ENCODE data around the gene ACOX3. TPM values are rescaled to one million over a fixed set of nuclear protein-coding genes. Genes with fewer than 3 reads are reported as not detected.
A peak's percentile ranks its signal among the peaks of the same experiment; 100 is the strongest.
"Not testable (repeated sequence)": the region's sequence is repeated elsewhere in the genome, so short reads cannot be mapped to it uniquely, and the experiment has no call there.

ACOX3 gene
- total RNA-seq, 1 experiment from 2014 or later: 17.9 TPM

- peak; percentile 45 for DNase-seq (ENCODE audit: unreplicated experiment)
- H3K27ac Mint-ChIP-seq (ENCODE audit: low read depth, unreplicated experiment): no peak overlapping the region
- intact Hi-C loops (cut with micrococcal nuclease): no loop called here
- H3K36me3 Mint-ChIP-seq (ENCODE audit: insufficient read depth, unreplicated experiment): peaks cover 25% of the 10 kb centered on the region
- no peaks in the 10 kb centered on the region for H3K27me3 Mint-ChIP-seq (ENCODE audit: insufficient read depth, unreplicated experiment)
- H3K9me3 Mint-ChIP-seq (ENCODE audit: unreplicated experiment): no peaks in the 10 kb centered on the region
- TF ChIP-seq CTCF (IDR thresholded peaks at IDR 0.05; ENCODE audit: unreplicated experiment): no peak
- ChIA-PET POLR2A (interaction anchor here (0.6 kb wide), 1 partner anchor 86 kb away, joined by 4 read pairs; no protein-coding TSS in a partner anchor), CTCF (interaction anchor here (0.5 to 2.2 kb wide), 5 partner anchors 23 to 1842 kb away, joined by 3 to 8 read pairs (median 4); no protein-coding TSS in a partner anchor)
- BruUV-seq (replicated peaks): no TSS peak
- peaks cover 9% of the 10 kb centered on the region for H3K4me1 Mint-ChIP-seq (ENCODE audit: insufficient read depth, unreplicated experiment)
- H3K4me3 Mint-ChIP-seq (ENCODE audit: unreplicated experiment): no peak overlapping the region
Observed at GRCh38 chr4:8387615-8388527, 52.7 kb downstream of the ACOX3 start.

GRCh38 chr4:8387194-8387593, 53.3 kb downstream of the ACOX3 start:
- TF ChIP-seq CTCF (IDR thresholded peaks at IDR 0.05; ENCODE audit: unreplicated experiment): no peak
- Mint-ChIP-seq H3K4me1 (ENCODE audit: insufficient read depth, unreplicated experiment) (peaks cover 9% of the 10 kb centered on the region), H3K27me3 (ENCODE audit: insufficient read depth, unreplicated experiment) (no peaks in the 10 kb centered on the region), H3K36me3 (ENCODE audit: insufficient read depth, unreplicated experiment) (peaks cover 25% of the 10 kb centered on the region), H3K27ac (ENCODE audit: low read depth, unreplicated experiment) (no peak overlapping the region), H3K4me3 (ENCODE audit: unreplicated experiment) (no peak overlapping the region), H3K9me3 (ENCODE audit: unreplicated experiment) (no peaks in the 10 kb centered on the region)
- CTCF ChIA-PET: interaction anchor here (0.5 to 2.2 kb wide), 4 partner anchors 23 to 1841 kb away, joined by 3 to 8 read pairs (median 4); no protein-coding TSS in a partner anchor
- BruUV-seq (replicated peaks): no TSS peak
- intact Hi-C loops (cut with micrococcal nuclease): no loop called here
- DNase-seq (ENCODE audit: unreplicated experiment): no peak
- POLR2A ChIA-PET: interaction anchor here (0.6 kb wide), 1 partner anchor 87 kb away, joined by 4 read pairs; no protein-coding TSS in a partner anchor

- Mint-ChIP-seq H3K4me1 (ENCODE audit: insufficient read depth, unreplicated experiment) (peaks cover 9% of the 10 kb centered on the region), H3K4me3 (ENCODE audit: unreplicated experiment) (no peak overlapping the region), H3K27ac (ENCODE audit: low read depth, unreplicated experiment) (no peak overlapping the region), H3K9me3 (ENCODE audit: unreplicated experiment) (no peaks in the 10 kb centered on the region), H3K27me3 (ENCODE audit: insufficient read depth, unreplicated experiment) (no peaks in the 10 kb centered on the region), H3K36me3 (ENCODE audit: insufficient read depth, unreplicated experiment) (peaks cover 25% of the 10 kb centered on the region)
- BruUV-seq (replicated peaks): no TSS peak
- no peak for TF ChIP-seq CTCF (IDR thresholded peaks at IDR 0.05; ENCODE audit: unreplicated experiment)
- intact Hi-C loops (cut with micrococcal nuclease): no loop called here
- ChIA-PET POLR2A (no interaction called here), CTCF (interaction anchor here (0.6 kb wide), 1 partner anchor 499 kb away, joined by 3 read pairs; no protein-coding TSS in a partner anchor)
- DNase-seq (ENCODE audit: unreplicated experiment): no peak
Observed at GRCh38 chr4:8386731-8387130, 53.8 kb downstream of the ACOX3 start.

- H3K4me1 Mint-ChIP-seq (ENCODE audit: insufficient read depth, unreplicated experiment); DNase-seq (ENCODE audit: unreplicated experiment); H3K9me3 Mint-ChIP-seq (ENCODE audit: unreplicated experiment); H3K4me3 Mint-ChIP-seq (ENCODE audit: unreplicated experiment); H3K27me3 Mint-ChIP-seq (ENCODE audit: insufficient read depth, unreplicated experiment); BruUV-seq (replicated peaks); intact Hi-C loops (cut with micrococcal nuclease); H3K27ac Mint-ChIP-seq (ENCODE audit: low read depth, unreplicated experiment); POLR2A ChIA-PET: not testable (repeated sequence)
- peaks cover 23% of the 10 kb centered on the region for H3K36me3 Mint-ChIP-seq (ENCODE audit: insufficient read depth, unreplicated experiment)
- CTCF ChIA-PET: interaction anchor here (0.6 to 1.3 kb wide), 2 partner anchors 17 to 500 kb away, joined by 3 to 6 read pairs; no protein-coding TSS in a partner anchor
Observed at GRCh38 chr4:8386131-8386530, 54.4 kb downstream of the ACOX3 start.

Measured in MCF 10A (cell line).